ENCODE data around the gene CCL11. TPM values are rescaled to one million over a fixed set of nuclear protein-coding genes. Genes with fewer than 3 reads are reported as not detected.

The CCL11 gene
- total RNA-seq, 1 donor from 2014 or later, result not detected

GRCh38 chr17:34253139-34253525 is 32.4 kb upstream of the CCL11 start:
- Mint-ChIP-seq H3K4me1 (peaks cover 8% of the 10 kb centered on the region), H3K27me3 (ENCODE audit: low read depth) (peaks cover 5% of the 10 kb centered on the region), H3K9me3 (no peaks in the 10 kb centered on the region), H3K27ac (ENCODE audit: unreplicated experiment) (no peak overlapping the region), H3K4me3 (no peak overlapping the region), H3K36me3 (ENCODE audit: low read depth) (no peaks in the 10 kb centered on the region)
- no peak for TF ChIP-seq CTCF (conservative IDR thresholded peaks at IDR 0.05)
- DNase-seq (ENCODE audit: low read depth, low spot score), result no peak

GRCh38 chr17:34254146-34254545 is 31.4 kb upstream of the CCL11 start:
- no peak overlapping the region for H3K27ac Mint-ChIP-seq (ENCODE audit: unreplicated experiment)
- H3K36me3 Mint-ChIP-seq (ENCODE audit: low read depth), result no peaks in the 10 kb centered on the region
- no peaks in the 10 kb centered on the region for H3K9me3 Mint-ChIP-seq
- no peak overlapping the region for H3K4me3 Mint-ChIP-seq
- TF ChIP-seq CTCF (conservative IDR thresholded peaks at IDR 0.05), result no peak
- H3K27me3 Mint-ChIP-seq (ENCODE audit: low read depth), result peaks cover 11% of the 10 kb centered on the region
- DNase-seq (ENCODE audit: low read depth, low spot score), result no peak
- H3K4me1 Mint-ChIP-seq, result peaks cover 16% of the 10 kb centered on the region

DNA sequence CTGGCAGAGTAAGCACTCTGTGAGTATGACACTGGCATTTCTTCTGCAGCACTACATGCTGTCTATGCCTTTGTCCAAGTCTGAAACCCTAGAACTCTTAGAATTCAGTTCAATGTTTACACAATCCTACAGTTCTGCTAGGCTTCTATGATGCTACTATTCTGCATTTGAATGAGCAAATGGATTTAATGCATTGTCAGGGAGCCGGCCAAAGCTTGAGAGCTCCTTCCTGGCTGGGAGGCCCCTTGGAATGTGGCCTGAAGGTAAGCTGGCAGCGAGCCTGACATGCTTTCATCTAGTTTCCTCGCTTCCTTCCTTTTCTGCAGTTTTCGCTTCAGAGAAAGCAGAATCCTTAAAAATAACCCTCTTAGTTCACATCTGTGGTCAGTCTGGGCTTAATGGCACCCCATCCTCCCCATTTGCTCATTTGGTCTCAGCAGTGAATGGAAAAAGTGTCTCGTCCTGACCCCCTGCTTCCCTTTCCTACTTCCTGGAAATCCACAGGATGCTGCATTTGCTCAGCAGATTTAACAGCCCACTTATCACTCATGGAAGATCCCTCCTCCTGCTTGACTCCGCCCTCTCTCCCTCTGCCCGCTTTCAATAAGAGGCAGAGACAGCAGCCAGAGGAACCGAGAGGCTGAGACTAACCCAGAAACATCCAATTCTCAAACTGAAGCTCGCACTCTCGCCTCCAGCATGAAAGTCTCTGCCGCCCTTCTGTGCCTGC is 30.7 kb upstream of the CCL11 start, which contains the start of gene CCL2:
Gene CCL2, plus strand, starts transcription at position 635 of the 730 bp plus-strand sequence. Its CDS starts 65 bp downstream, at position 700.
- H3K4me3 Mint-ChIP-seq, result peak within 1 kb of the TSS; percentile 83
- peak; percentile 28 for DNase-seq (ENCODE audit: low read depth, low spot score)
- no peaks in the 10 kb centered on the region for H3K9me3 Mint-ChIP-seq
- peaks cover 14% of the 10 kb centered on the region for H3K27me3 Mint-ChIP-seq (ENCODE audit: low read depth)
- H3K36me3 Mint-ChIP-seq (ENCODE audit: low read depth), result no peaks in the 10 kb centered on the region
- peaks cover 16% of the 10 kb centered on the region for H3K4me1 Mint-ChIP-seq
- no peak for TF ChIP-seq CTCF (conservative IDR thresholded peaks at IDR 0.05)
- H3K27ac Mint-ChIP-seq (ENCODE audit: unreplicated experiment), result peak within 1 kb of the TSS; percentile 85

- DNase-seq (ENCODE audit: low read depth, low spot score), result no peak
- Mint-ChIP-seq H3K36me3 (ENCODE audit: low read depth) (no peaks in the 10 kb centered on the region), H3K4me1 (peaks cover 16% of the 10 kb centered on the region), H3K9me3 (no peaks in the 10 kb centered on the region), H3K27me3 (ENCODE audit: low read depth) (peaks cover 14% of the 10 kb centered on the region), H3K4me3 (peak overlapping the region; percentile 83), H3K27ac (ENCODE audit: unreplicated experiment) (peak overlapping the region; percentile 85)
- TF ChIP-seq CTCF (conservative IDR thresholded peaks at IDR 0.05), result no peak
Measured at GRCh38 chr17:34255381-34255732, 30.2 kb upstream of the CCL11 start.

- TF ChIP-seq CTCF (conservative IDR thresholded peaks at IDR 0.05), result no peak
- H3K9me3 Mint-ChIP-seq, result no peaks in the 10 kb centered on the region
- no peak overlapping the region for H3K27ac Mint-ChIP-seq (ENCODE audit: unreplicated experiment)
- peak overlapping the region; percentile 8 for H3K4me3 Mint-ChIP-seq
- DNase-seq (ENCODE audit: low read depth, low spot score), result no peak
- H3K36me3 Mint-ChIP-seq (ENCODE audit: low read depth), result no peaks in the 10 kb centered on the region
- peaks cover 14% of the 10 kb centered on the region for H3K27me3 Mint-ChIP-seq (ENCODE audit: low read depth)
- H3K4me1 Mint-ChIP-seq, result peaks cover 16% of the 10 kb centered on the region
Measured at GRCh38 chr17:34255841-34256240, 29.7 kb upstream of the CCL11 start.

All from neural crest cell (in vitro differentiated cells).